HT1080 (cell line): Measurements from ENCODE around the gene CYP2S1. TPM values are rescaled to one million over a fixed set of nuclear protein-coding genes. Genes with fewer than 3 reads are reported as not detected.

Experiments
- DNase-seq: peaks from one replicate; pipeline ENCODE4 v3.0.0-alpha.2; 2015; ENCODE audit warnings: low read depth
- total RNA-seq: library from RNA; depleted of rRNA; stranded (reverse); fragments of >200 nt; shearing (Covaris generic); gene quantifications from 2 replicates; pipeline ENCODE4 v1.2.3, GENCODE V29; 2014

CYP2S1 gene
- total RNA-seq, 1 experiment from 2014 or later = 1.4 TPM

GRCh38 chr19:41225238-41226052 is 32.4 kb downstream of the CYP2S1 start:
- DNase-seq = peak; percentile 100

GRCh38 chr19:41226053-41226873 is 33.2 kb downstream of the CYP2S1 start:
- DNase-seq = no peak

GRCh38 chr19:41226874-41227390 is 33.9 kb downstream of the CYP2S1 start:
- DNase-seq = no peak

GRCh38 chr19:41228486-41228885 is 35.5 kb downstream of the CYP2S1 start:
- DNase-seq = no peak

GRCh38 chr19:41229338-41229737 is 36.3 kb downstream of the CYP2S1 start:
- peak; percentile 79 for DNase-seq

GRCh38 chr19:41230067-41230857 is 37.2 kb downstream of the CYP2S1 start:
- DNase-seq = no peak

- DNase-seq = no peak
Measured at GRCh38 chr19:41232686-41233085, 39.7 kb downstream of the CYP2S1 start.

- DNase-seq = no peak
Measured at GRCh38 chr19:41233748-41234240, 40.8 kb downstream of the CYP2S1 start.

GRCh38 chr19:41234512-41235168 is 41.6 kb downstream of the CYP2S1 start:
- DNase-seq = no peak

- DNase-seq = no peak
Measured at GRCh38 chr19:41235480-41235879, 42.5 kb downstream of the CYP2S1 start.

GRCh38 chr19:41238244-41238643 is 45.2 kb downstream of the CYP2S1 start:
- DNase-seq = no peak

GRCh38 chr19:41239363-41239762 is 46.3 kb downstream of the CYP2S1 start:
- DNase-seq = no peak

- no peak for DNase-seq
Measured at GRCh38 chr19:41239961-41240574, 47.0 kb downstream of the CYP2S1 start.

- DNase-seq = no peak
Measured at GRCh38 chr19:41241859-41242258, 48.8 kb downstream of the CYP2S1 start.

- no peak for DNase-seq
Measured at GRCh38 chr19:41244117-41244516, 51.1 kb downstream of the CYP2S1 start.

- no peak for DNase-seq
Measured at GRCh38 chr19:41245843-41246242, 52.8 kb downstream of the CYP2S1 start.

GRCh38 chr19:41248895-41249294 is 55.9 kb downstream of the CYP2S1 start:
- DNase-seq = no peak

GRCh38 chr19:41249707-41250423 is 56.8 kb downstream of the CYP2S1 start:
- no peak for DNase-seq

- DNase-seq = no peak
Measured at GRCh38 chr19:41253660-41254059, 60.6 kb downstream of the CYP2S1 start.

- no peak for DNase-seq
Measured at GRCh38 chr19:41255171-41255570, 62.2 kb downstream of the CYP2S1 start.
